ENCODE results near the gene MYL5.

The MYL5 gene

GRCh38 chr4:675036-675882 lies 917 bp downstream of the MYL5 start:
- no peak for DNase-seq

- no peak for DNase-seq
Observed at GRCh38 chr4:675980-676870, 1.9 kb downstream of the MYL5 start.

GRCh38 chr4:676871-677235 lies 2.5 kb downstream of the MYL5 start:
- DNase-seq: no peak

GRCh38 chr4:677431-678293 lies 3.3 kb downstream of the MYL5 start:
- no peak for DNase-seq

GRCh38 chr4:678331-679103 lies 4.2 kb downstream of the MYL5 start:
- DNase-seq: no peak

- DNase-seq: no peak
Observed at GRCh38 chr4:679104-679481, 4.8 kb downstream of the MYL5 start.

- DNase-seq: no peak
Observed at GRCh38 chr4:679629-680028, 5.3 kb downstream of the MYL5 start.

- no peak for DNase-seq
Observed at GRCh38 chr4:680091-680490, 5.7 kb downstream of the MYL5 start.

- DNase-seq: no peak
Observed at GRCh38 chr4:680551-680927, 6.2 kb downstream of the MYL5 start.

GRCh38 chr4:680928-681645 lies 6.7 kb downstream of the MYL5 start:
- DNase-seq: peak; percentile 44

- DNase-seq: no peak
Observed at GRCh38 chr4:681736-682451, 7.6 kb downstream of the MYL5 start.

GRCh38 chr4:682490-683172 lies 8.3 kb downstream of the MYL5 start:
- no peak for DNase-seq

GRCh38 chr4:683247-683897 lies 9.0 kb downstream of the MYL5 start:
- no peak for DNase-seq

- DNase-seq: no peak
Observed at GRCh38 chr4:683982-684622, 9.8 kb downstream of the MYL5 start.

GRCh38 chr4:684623-685327 lies 10.4 kb downstream of the MYL5 start:
- no peak for DNase-seq

- no peak for DNase-seq
Observed at GRCh38 chr4:685679-686412, 11.5 kb downstream of the MYL5 start.

- no peak for DNase-seq
Observed at GRCh38 chr4:686413-687040, 12.2 kb downstream of the MYL5 start.

Measured in activated effector memory CD4-positive, alpha-beta T cell treated with Interleukin-2 at 50 U/mL for 16 hours (primary cell).